Transverse colon (tissue), 4 donors: ENCODE results near the gene DGLUCY. TPM values are rescaled to one million over a fixed set of nuclear protein-coding genes. Genes with fewer than 3 reads are reported as not detected.

Experiments
- DNase-seq: peaks from one replicate; pipeline ENCODE4 v3.0.0-alpha.2; 2019
- H3K27ac ChIP-seq, 4 donors: fragments of 200-600 bp; sonication (generic); 2 replicates each; pipeline ENCODE4 v1.5.1; 2016 to 2018; ENCODE audit warnings: inconsistent platforms in 4 of 4
- H3K27me3 ChIP-seq: fragments of 200-600 bp; sonication (generic); 2 replicates; pipeline ENCODE4 v1.5.1; 2017; ENCODE audit warnings: inconsistent platforms
- H3K36me3 ChIP-seq, 4 donors: fragments of 200-600 bp; sonication (generic); 2 replicates each; pipeline ENCODE4 v1.5.1; 2017 to 2019; ENCODE audit warnings: inconsistent platforms in 4 of 4
- H3K4me1 ChIP-seq, 4 donors: fragments of 200-600 bp; sonication (generic); 2 replicates each; pipeline ENCODE4 v1.5.1; 2017 to 2020; ENCODE audit warnings: inconsistent platforms in 4 of 4
- H3K4me3 ChIP-seq, 4 donors: fragments of 200-600 bp; sonication (generic); 1 replicate in 1 of 4; 2 replicates in 3 of 4; pipeline versions ENCODE4 v1.5.1 to v1.6.1; 2017 to 2019; ENCODE audit warnings: inconsistent platforms in 4 of 4
- H3K9me3 ChIP-seq, 2 donors: fragments of 200-600 bp; sonication (generic); 2 replicates each; pipeline ENCODE4 v1.5.1; 2017 to 2019; ENCODE audit warnings: inconsistent platforms in 2 of 2
- EP300 ChIP-seq: sonication (generic); formaldehyde crosslinking; IDR thresholded peaks from one replicate; pipeline ENCODE4 v1.6.1; 2017; ENCODE audit warnings: antibody characterized with exemption, low read depth
- POLR2A ChIP-seq: fragments of 450-650 bp; IDR thresholded peaks from one replicate; pipeline ENCODE4 v1.6.1; 2016; ENCODE audit warnings: antibody characterized with exemption, mild to moderate bottlenecking, moderate library complexity
- POLR2AphosphoS5 ChIP-seq, 3 donors: sonication (generic); formaldehyde crosslinking; IDR thresholded peaks; one replicate each; pipeline ENCODE4 v1.6.1; 2016; ENCODE audit warnings: antibody characterized with exemption in 3 of 3
- WGBS, 2 donors: methylation state at CpG; one replicate each; pipeline ENCODE4 v1.1.5; 2018; ENCODE audit warnings: low coverage in 1 of 2; 5-methylcytosine and 5-hydroxymethylcytosine counted together
- in situ Hi-C, 4 donors: fragments of 200-750 bp; cut with MboI; loops; one replicate each; pipeline versions ENCODE4 v1.15.0 to v1.15.1; 2017; ENCODE audit warnings: low sequenced_read_pairs in 3 of 4, low pct_ligation_motif_present in 1 of 4, low pct_unique_long_range_greater_than_20kb in 1 of 4
- intact Hi-C: fragments of 100-400 bp; cut with DNase I; formaldehyde crosslinking; loops from one replicate; pipeline ENCODE4 v1.15.1; 2023; ENCODE audit warnings: low total_unique reads
- total RNA-seq, 4 donors: library from RNA; depleted of rRNA; stranded (reverse); fragments of >200 nt; gene quantifications; one replicate each; pipeline ENCODE4 v1.1.0, GENCODE V29; 2016
- TF ChIP-seq, protein P1 (sequence below), 5 experiments: fragments of 200-600 bp in 3 of 5; fragments of 450-650 bp in 2 of 5; sonication (generic) in 3 of 5; IDR thresholded peaks; 1 replicate in 2 of 5; 2 replicates in 3 of 5; pipeline ENCODE4 v1.5.1; 2016 to 2017; ENCODE audit warnings: antibody characterized with exemption in 5 of 5, inconsistent platforms in 3 of 5, mild to moderate bottlenecking in 2 of 5, moderate library complexity in 1 of 5

Gene DGLUCY
- total RNA-seq, 4 donors from 2014 or later, result 62.1 to 229 (median 102) TPM

DNA sequence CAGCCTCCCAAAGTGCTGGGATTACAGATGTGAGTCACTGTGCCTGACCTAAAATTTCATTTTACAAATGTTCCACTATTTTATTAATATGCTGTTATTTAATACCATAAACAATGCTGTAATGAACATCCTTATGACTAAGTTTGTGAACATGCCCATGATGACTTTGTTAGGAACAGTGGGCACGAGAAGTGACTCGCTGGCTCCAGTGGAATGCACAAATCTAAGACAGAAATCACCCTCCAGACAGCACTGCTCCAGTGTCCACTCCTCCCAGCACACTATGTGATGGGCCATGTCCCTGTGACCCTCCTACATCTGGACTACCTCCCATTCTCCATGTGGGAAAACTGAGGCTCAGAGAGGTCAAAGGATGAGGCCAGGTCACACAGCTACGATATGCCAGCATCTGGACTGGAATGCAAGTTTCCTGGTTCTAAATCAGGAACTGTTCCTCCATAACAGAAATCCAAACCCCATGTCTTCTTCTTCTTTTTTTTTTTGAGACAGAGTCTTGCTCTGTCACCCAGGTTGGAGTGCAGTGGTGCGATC lies 72.7 kb downstream of the DGLUCY start:
- H3K27ac ChIP-seq, result no peak overlapping the region
- intact Hi-C loops (no loop called here), in situ Hi-C loops (no loop called here)
- TF ChIP-seq EP300 (no peak), POLR2AphosphoS5 (IDR thresholded peaks at IDR 0.05) (no peak), POLR2A (no peak)
- TF ChIP-seq, protein P1, sequence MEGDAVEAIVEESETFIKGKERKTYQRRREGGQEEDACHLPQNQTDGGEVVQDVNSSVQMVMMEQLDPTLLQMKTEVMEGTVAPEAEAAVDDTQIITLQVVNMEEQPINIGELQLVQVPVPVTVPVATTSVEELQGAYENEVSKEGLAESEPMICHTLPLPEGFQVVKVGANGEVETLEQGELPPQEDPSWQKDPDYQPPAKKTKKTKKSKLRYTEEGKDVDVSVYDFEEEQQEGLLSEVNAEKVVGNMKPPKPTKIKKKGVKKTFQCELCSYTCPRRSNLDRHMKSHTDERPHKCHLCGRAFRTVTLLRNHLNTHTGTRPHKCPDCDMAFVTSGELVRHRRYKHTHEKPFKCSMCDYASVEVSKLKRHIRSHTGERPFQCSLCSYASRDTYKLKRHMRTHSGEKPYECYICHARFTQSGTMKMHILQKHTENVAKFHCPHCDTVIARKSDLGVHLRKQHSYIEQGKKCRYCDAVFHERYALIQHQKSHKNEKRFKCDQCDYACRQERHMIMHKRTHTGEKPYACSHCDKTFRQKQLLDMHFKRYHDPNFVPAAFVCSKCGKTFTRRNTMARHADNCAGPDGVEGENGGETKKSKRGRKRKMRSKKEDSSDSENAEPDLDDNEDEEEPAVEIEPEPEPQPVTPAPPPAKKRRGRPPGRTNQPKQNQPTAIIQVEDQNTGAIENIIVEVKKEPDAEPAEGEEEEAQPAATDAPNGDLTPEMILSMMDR (IDR thresholded peaks at IDR 0.05), result no peak
- no peak overlapping the region for H3K4me3 ChIP-seq
- DNase-seq, result no peak
- H3K4me1 ChIP-seq, result no peaks in the 10 kb centered on the region
- H3K27me3 ChIP-seq, result no peaks in the 10 kb centered on the region
- 81 to 93% methylated on average over 3 to 4 of the region's 4 CpGs for WGBS, 2 donors
- H3K9me3 ChIP-seq, result no peaks in the 10 kb centered on the region
- peaks cover 0 to 62% (median 31%) of the 10 kb centered on the region in 4 donors for H3K36me3 ChIP-seq

- H3K4me3 ChIP-seq, result no peak overlapping the region
- intact Hi-C loops, result no loop called here
- DNase-seq, result no peak
- 90 to 100% methylated on average over 3 to 13 of the region's 13 CpGs for WGBS, 2 donors
- H3K27ac ChIP-seq, result no peak overlapping the region
- H3K27me3 ChIP-seq, result no peaks in the 10 kb centered on the region
- H3K36me3 ChIP-seq, result peaks cover 0 to 55% (median 28%) of the 10 kb centered on the region in 4 donors
- TF ChIP-seq POLR2AphosphoS5 (IDR thresholded peaks at IDR 0.05) (no peak), POLR2A (no peak), EP300 (no peak)
- TF ChIP-seq, protein P1 (IDR thresholded peaks at IDR 0.05), result no peak
- H3K4me1 ChIP-seq, result no peaks in the 10 kb centered on the region
- H3K9me3 ChIP-seq, result no peaks in the 10 kb centered on the region
- in situ Hi-C loops, result no loop called here
Observed at GRCh38 chr14:91187271-91187670, 73.4 kb downstream of the DGLUCY start.

- TF ChIP-seq POLR2AphosphoS5 (IDR thresholded peaks at IDR 0.05) (no peak), EP300 (no peak), POLR2A (no peak)
- TF ChIP-seq, protein P1 (IDR thresholded peaks at IDR 0.05), result no peak
- no peaks in the 10 kb centered on the region for H3K27me3 ChIP-seq
- intact Hi-C loops, result no loop called here
- no peak overlapping the region for H3K4me3 ChIP-seq
- no peak for DNase-seq
- no peaks in the 10 kb centered on the region for H3K4me1 ChIP-seq
- H3K36me3 ChIP-seq, result peaks cover 0 to 39% (median 23%) of the 10 kb centered on the region in 4 donors
- in situ Hi-C loops, result no loop called here
- H3K9me3 ChIP-seq, result no peaks in the 10 kb centered on the region
- WGBS, 2 donors, result 90 to 96% methylated on average over 2 to 8 of the region's 9 CpGs
- no peak overlapping the region for H3K27ac ChIP-seq
Observed at GRCh38 chr14:91190853-91191252, 77.0 kb downstream of the DGLUCY start.

- Histone ChIP-seq H3K9me3 (no peaks in the 10 kb centered on the region), H3K27me3 (no peaks in the 10 kb centered on the region), H3K36me3 (peaks cover 0 to 49% (median 27%) of the 10 kb centered on the region in 4 donors), H3K4me3 (no peak overlapping the region), H3K27ac (no peak overlapping the region), H3K4me1 (no peaks in the 10 kb centered on the region)
- in situ Hi-C loops, result no loop called here
- WGBS, 2 donors, result 88 to 93% methylated on average over 7 to 12 of the region's 12 CpGs
- intact Hi-C loops, result no loop called here
- no peak for DNase-seq
- TF ChIP-seq POLR2A, result no peak
- no peak for TF ChIP-seq POLR2AphosphoS5 (IDR thresholded peaks at IDR 0.05)
- TF ChIP-seq, protein P1 (IDR thresholded peaks at IDR 0.05), result no peak
- TF ChIP-seq EP300, result no peak
Observed at GRCh38 chr14:91193069-91193468, 79.2 kb downstream of the DGLUCY start.
